HG02763 (cell line): Measurements from ENCODE around the gene TMEM120A.
"Not testable (repeated sequence)": the region's sequence is repeated elsewhere in the genome, so short reads cannot be mapped to it uniquely, and the experiment has no call there.

Experiments
- ATAC-seq: cut with Tn5 transposase; IDR thresholded peaks from one replicate; pipeline ENCODE4 v1.9.1; 2021; ENCODE audit warnings: mild to moderate bottlenecking, moderate library complexity; ENCODE audit not compliant: unreplicated experiment

The TMEM120A gene

GRCh38 chr7:75994388-75995051 is at the start of gene TMEM120A:
TSS of gene TMEM120A (minus strand) at chr7:75994595. CDS start at chr7:75994570, 25 bp downstream.
- ATAC-seq = peak; percentile 94

- no peak for ATAC-seq
These were observed 45.7 kb upstream of the TMEM120A start for GRCh38 chr7:76040126-76040525.

GRCh38 chr7:76037310-76037709 is 42.9 kb upstream of the TMEM120A start:
- no peak for ATAC-seq

GRCh38 chr7:76031964-76032363 is 37.6 kb upstream of the TMEM120A start:
- ATAC-seq = no peak

GRCh38 chr7:76029682-76030081 is 35.3 kb upstream of the TMEM120A start:
- not testable (repeated sequence) for ATAC-seq

- no peak for ATAC-seq
These were observed 28.6 kb upstream of the TMEM120A start for GRCh38 chr7:76023002-76023401.

- ATAC-seq = no peak
These were observed 27.8 kb upstream of the TMEM120A start for GRCh38 chr7:76022026-76022780.

GRCh38 chr7:76020031-76020714 is 25.8 kb upstream of the TMEM120A start:
- ATAC-seq = no peak

GRCh38 chr7:76018520-76018919 is 24.1 kb upstream of the TMEM120A start:
- not testable (repeated sequence) for ATAC-seq

GRCh38 chr7:76016191-76016947 is 22.0 kb upstream of the TMEM120A start:
- ATAC-seq = no peak

GRCh38 chr7:76011442-76011861 is 17.1 kb upstream of the TMEM120A start:
- ATAC-seq = no peak

- no peak for ATAC-seq
These were observed 15.5 kb upstream of the TMEM120A start for GRCh38 chr7:76009672-76010600.

GRCh38 chr7:76008156-76008687 is 13.8 kb upstream of the TMEM120A start:
- ATAC-seq = no peak

GRCh38 chr7:76005004-76005403 is 10.6 kb upstream of the TMEM120A start:
- not testable (repeated sequence) for ATAC-seq

- no peak for ATAC-seq
These were observed 9.0 kb upstream of the TMEM120A start for GRCh38 chr7:76003351-76003750.

- ATAC-seq = no peak
These were observed 8.4 kb upstream of the TMEM120A start for GRCh38 chr7:76002822-76003221.

- ATAC-seq = no peak
These were observed 7.7 kb upstream of the TMEM120A start for GRCh38 chr7:76002139-76002538.

- ATAC-seq = no peak
These were observed 6.2 kb upstream of the TMEM120A start for GRCh38 chr7:76000566-76000965.

GRCh38 chr7:75998038-75998437 is 3.6 kb upstream of the TMEM120A start:
- no peak for ATAC-seq

- no peak for ATAC-seq
These were observed 2.1 kb upstream of the TMEM120A start for GRCh38 chr7:75996476-75996875.
